SK-N-SH (cell line): ENCODE results near the gene PNO1. TPM values are rescaled to one million over a fixed set of nuclear protein-coding genes. Genes with fewer than 3 reads are reported as not detected.

Experiments
- CTCF ChIA-PET: fragments of 300-600, 350-600 bp; formaldehyde crosslinking; extraction: SDS; loops from one replicate; lab custom pipeline; 2021; lab: Yijun Ruan, JAX
- POLR2A ChIA-PET: fragments of 350-600 bp; sonication (Branson Sonifier 250); formaldehyde crosslinking; extraction: SDS; loops from one replicate; lab custom pipeline; 2020; ENCODE audit warnings: antibody characterized with exemption, inconsistent platforms; lab: Yijun Ruan, JAX
- DNase-seq: peaks from one replicate; pipeline ENCODE4 v3.0.0; 2012
- H2AFZ ChIP-seq: fragments of 200-600 bp; sonication (generic); 2 replicates; pipeline ENCODE4 v1.8.1; 2016; ENCODE audit warnings: antibody characterized with exemption, mild to moderate bottlenecking, low read depth
- H3F3A ChIP-seq: fragments of 200-600 bp; sonication (generic); replicated peaks from 2 replicates; pipeline ENCODE3; 2016; ENCODE audit warnings: antibody characterized with exemption, mild to moderate bottlenecking; ENCODE audit not compliant: insufficient read depth
- H3K27ac ChIP-seq, 2 experiments: fragments of 200-500 bp in 1 of 2; fragments of 200-600 bp in 1 of 2; sonication (Bioruptor generic) in 1 of 2; sonication (generic), shearing (Covaris generic) in 1 of 2; 2 replicates each; pipeline versions ENCODE4 v1.5.1 to v1.6.1; 2014 to 2016; ENCODE audit warnings: low read depth in 2 of 2, inconsistent platforms in 1 of 2, low read length in 1 of 2, mild to moderate bottlenecking in 1 of 2, mixed read lengths in 1 of 2
- H3K27me3 ChIP-seq: fragments of 200-600 bp; sonication (generic), shearing (Covaris generic); 2 replicates; pipeline ENCODE4 v1.6.1; 2016; ENCODE audit warnings: mixed run types; ENCODE audit not compliant: insufficient read depth
- H3K36me3 ChIP-seq, 2 experiments: fragments of 200-500 bp in 1 of 2; fragments of 200-600 bp in 1 of 2; sonication (Bioruptor generic) in 1 of 2; sonication (generic) in 1 of 2; replicated peaks in 1 of 2; 2 replicates each; pipeline versions ENCODE3 to v1.5.1; 2014 to 2016; ENCODE audit warnings: low read length in 1 of 2, mild to moderate bottlenecking in 1 of 2; ENCODE audit not compliant: insufficient read depth in 2 of 2, control insufficient read depth in 1 of 2
- H3K4me1 ChIP-seq, 2 experiments: fragments of 200-500 bp in 1 of 2; fragments of 200-600 bp in 1 of 2; sonication (Bioruptor generic) in 1 of 2; sonication (generic), shearing (Covaris generic) in 1 of 2; 2 replicates each; pipeline versions ENCODE4 v1.5.1 to v1.6.1; 2014 to 2016; ENCODE audit warnings: low read depth in 1 of 2, low read length in 1 of 2, mixed run types in 1 of 2; ENCODE audit not compliant: insufficient read depth in 2 of 2, control insufficient read depth in 1 of 2
- H3K4me2 ChIP-seq: fragments of 200-600 bp; sonication (generic), shearing (Covaris generic); 2 replicates; pipeline ENCODE4 v1.6.1; 2017; ENCODE audit warnings: mixed run types
- H3K4me3 ChIP-seq, 2 experiments: fragments of 200-500 bp in 1 of 2; fragments of 200-600 bp in 1 of 2; sonication (Bioruptor generic) in 1 of 2; sonication (generic), shearing (Covaris generic) in 1 of 2; 2 replicates each; pipeline versions ENCODE4 v1.5.1 to v1.8.1; 2014 to 2016; ENCODE audit warnings: low read depth in 2 of 2, inconsistent platforms in 1 of 2, low read length in 1 of 2, mild to moderate bottlenecking in 1 of 2, mixed read lengths in 1 of 2, moderate library complexity in 1 of 2
- H3K79me2 ChIP-seq: fragments of 200-600 bp; sonication (generic); 2 replicates; pipeline ENCODE4 v1.8.1; 2017; ENCODE audit warnings: mild to moderate bottlenecking; ENCODE audit not compliant: insufficient read depth
- H3K9ac ChIP-seq: fragments of 200-600 bp; sonication (generic); 2 replicates; pipeline ENCODE4 v1.6.1; 2017; ENCODE audit warnings: mixed run types
- H3K9me2 ChIP-seq: fragments of 200-600 bp; sonication (generic); 2 replicates; pipeline ENCODE4 v1.6.1; 2017; ENCODE audit warnings: mixed run types
- H3K9me3 ChIP-seq: fragments of 200-600 bp; sonication (generic); 2 replicates; pipeline ENCODE4 v1.6.1; 2017; ENCODE audit warnings: mixed run types, mild to moderate bottlenecking, moderate library complexity
- H4K20me1 ChIP-seq: fragments of 200-600 bp; sonication (generic); 2 replicates; pipeline ENCODE4 v1.6.1; 2017; ENCODE audit warnings: mild to moderate bottlenecking, mixed run types; ENCODE audit not compliant: insufficient read depth
- CHD2 ChIP-seq: fragments of 150-350 bp; IDR thresholded peaks from 2 replicates; pipeline ENCODE4 v1.6.1; 2018; ENCODE audit warnings: low read length; ENCODE audit not compliant: partially characterized antibody
- ELF1 ChIP-seq: IDR thresholded peaks from 2 replicates; pipeline ENCODE4 v1.4.0; 2012
- EZH2phosphoT487 ChIP-seq: fragments of 200-600 bp; sonication (generic); IDR thresholded peaks from 2 replicates; pipeline ENCODE4 v1.6.1; 2017; ENCODE audit warnings: low read depth, mixed run types, mild to moderate bottlenecking, antibody characterized with exemption, moderate library complexity, borderline replicate concordance
- FOSL2 ChIP-seq: IDR thresholded peaks from 2 replicates; pipeline ENCODE4 v1.4.0; 2012; ENCODE audit warnings: low read depth, mild to moderate bottlenecking, moderate library complexity, borderline replicate concordance
- FOXM1 ChIP-seq: IDR thresholded peaks from 2 replicates; pipeline ENCODE4 v1.4.0; 2012; ENCODE audit warnings: low read depth, mild to moderate bottlenecking
- GATA2 ChIP-seq: sonication (generic); formaldehyde crosslinking; IDR thresholded peaks from 2 replicates; pipeline ENCODE4 v1.5.0; 2020; ENCODE audit warnings: mild to moderate bottlenecking, missing genetic modification reagents
- JUND ChIP-seq: IDR thresholded peaks from 2 replicates; pipeline ENCODE4 v1.4.0; 2012
- NFIC ChIP-seq: IDR thresholded peaks from 2 replicates; pipeline ENCODE4 v1.4.0; 2012; ENCODE audit warnings: borderline replicate concordance
- RAD21 ChIP-seq: IDR thresholded peaks from 2 replicates; pipeline ENCODE4 v1.6.1; 2012; ENCODE audit warnings: mild to moderate bottlenecking, low read length
- RCOR1 ChIP-seq: fragments of 150-350 bp; IDR thresholded peaks from 2 replicates; pipeline ENCODE4 v1.6.1; 2017; ENCODE audit warnings: antibody characterized with exemption, low read length
- RXRA ChIP-seq: IDR thresholded peaks from 2 replicates; pipeline ENCODE4 v1.4.0; 2012; ENCODE audit warnings: low read depth, mild to moderate bottlenecking, borderline replicate concordance
- SIN3A ChIP-seq: IDR thresholded peaks from 2 replicates; pipeline ENCODE4 v1.6.1; 2012; ENCODE audit warnings: low read depth, mild to moderate bottlenecking, low read length, moderate library complexity, borderline replicate concordance
- TCF12 ChIP-seq: IDR thresholded peaks from 2 replicates; pipeline ENCODE4 v1.4.0; 2012
- TEAD4 ChIP-seq: IDR thresholded peaks from 2 replicates; pipeline ENCODE4 v1.4.0; 2012; ENCODE audit warnings: mild to moderate bottlenecking, borderline replicate concordance; ENCODE audit not compliant: insufficient read depth
- USF2 ChIP-seq: fragments of 150-350 bp; IDR thresholded peaks from 2 replicates; pipeline ENCODE4 v1.6.1; 2017; ENCODE audit warnings: antibody characterized with exemption, low read length, low read depth, borderline replicate concordance
- WGBS: methylation state at CpG from one replicate; pipeline ENCODE4 v1.1.6; 2017; ENCODE audit warnings: low lambda C conversion rate; 5-methylcytosine and 5-hydroxymethylcytosine counted together
- polyA plus RNA-seq, 3 experiments: library from polyadenylated mRNA; depleted of rRNA; stranded (reverse); fragments of >200 nt; gene quantifications; 2 replicates each; pipeline ENCODE4 v1.2.3, GENCODE V29; 2012
- TF ChIP-seq, protein P1 (sequence below): IDR thresholded peaks from 2 replicates; pipeline ENCODE4; 2012
- TF ChIP-seq, protein P2 (sequence below): IDR thresholded peaks from 2 replicates; pipeline ENCODE4 v1.4.0; 2012; ENCODE audit warnings: low read depth
- TF ChIP-seq, protein P3 (sequence below): fragments of 150-350 bp; IDR thresholded peaks from 2 replicates; pipeline ENCODE4 v1.6.1; 2016; ENCODE audit warnings: mild to moderate bottlenecking, low read depth, low read length

PNO1 gene
- polyA plus RNA-seq, 1 of the 3 experiments (the other 2 are of a cell fraction) = 20.6 TPM

DNA sequence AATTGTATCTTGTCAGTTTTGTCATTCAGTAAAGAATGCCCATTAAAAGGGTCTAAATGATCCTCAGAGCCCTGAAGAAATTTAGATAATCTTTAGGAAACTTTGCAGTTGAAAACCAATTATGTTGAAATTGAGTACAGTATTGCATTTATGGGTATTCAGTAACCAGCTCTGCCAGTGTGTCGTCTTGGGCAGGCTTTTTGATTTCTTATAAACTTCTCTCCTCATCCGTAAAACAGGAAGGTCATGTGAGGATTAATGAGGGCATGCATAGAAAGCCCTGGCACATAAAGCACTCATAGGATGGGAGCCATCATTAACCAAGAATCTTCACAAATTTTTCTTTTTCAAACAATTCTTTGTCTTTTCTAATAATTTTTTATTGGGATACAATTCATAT, 14.8 kb downstream of the PNO1 start (continued):
- TF ChIP-seq, protein P1, sequence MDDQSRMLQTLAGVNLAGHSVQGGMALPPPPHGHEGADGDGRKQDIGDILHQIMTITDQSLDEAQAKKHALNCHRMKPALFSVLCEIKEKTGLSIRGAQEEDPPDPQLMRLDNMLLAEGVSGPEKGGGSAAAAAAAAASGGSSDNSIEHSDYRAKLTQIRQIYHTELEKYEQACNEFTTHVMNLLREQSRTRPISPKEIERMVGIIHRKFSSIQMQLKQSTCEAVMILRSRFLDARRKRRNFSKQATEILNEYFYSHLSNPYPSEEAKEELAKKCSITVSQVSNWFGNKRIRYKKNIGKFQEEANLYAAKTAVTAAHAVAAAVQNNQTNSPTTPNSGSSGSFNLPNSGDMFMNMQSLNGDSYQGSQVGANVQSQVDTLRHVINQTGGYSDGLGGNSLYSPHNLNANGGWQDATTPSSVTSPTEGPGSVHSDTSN = no peak
- TF ChIP-seq, protein P2, sequence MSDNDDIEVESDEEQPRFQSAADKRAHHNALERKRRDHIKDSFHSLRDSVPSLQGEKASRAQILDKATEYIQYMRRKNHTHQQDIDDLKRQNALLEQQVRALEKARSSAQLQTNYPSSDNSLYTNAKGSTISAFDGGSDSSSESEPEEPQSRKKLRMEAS = no peak
- TF ChIP-seq NFIC (no peak), FOXM1 (no peak)
- TF ChIP-seq, protein P3, sequence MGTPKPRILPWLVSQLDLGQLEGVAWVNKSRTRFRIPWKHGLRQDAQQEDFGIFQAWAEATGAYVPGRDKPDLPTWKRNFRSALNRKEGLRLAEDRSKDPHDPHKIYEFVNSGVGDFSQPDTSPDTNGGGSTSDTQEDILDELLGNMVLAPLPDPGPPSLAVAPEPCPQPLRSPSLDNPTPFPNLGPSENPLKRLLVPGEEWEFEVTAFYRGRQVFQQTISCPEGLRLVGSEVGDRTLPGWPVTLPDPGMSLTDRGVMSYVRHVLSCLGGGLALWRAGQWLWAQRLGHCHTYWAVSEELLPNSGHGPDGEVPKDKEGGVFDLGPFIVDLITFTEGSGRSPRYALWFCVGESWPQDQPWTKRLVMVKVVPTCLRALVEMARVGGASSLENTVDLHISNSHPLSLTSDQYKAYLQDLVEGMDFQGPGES = no peak

DNA sequence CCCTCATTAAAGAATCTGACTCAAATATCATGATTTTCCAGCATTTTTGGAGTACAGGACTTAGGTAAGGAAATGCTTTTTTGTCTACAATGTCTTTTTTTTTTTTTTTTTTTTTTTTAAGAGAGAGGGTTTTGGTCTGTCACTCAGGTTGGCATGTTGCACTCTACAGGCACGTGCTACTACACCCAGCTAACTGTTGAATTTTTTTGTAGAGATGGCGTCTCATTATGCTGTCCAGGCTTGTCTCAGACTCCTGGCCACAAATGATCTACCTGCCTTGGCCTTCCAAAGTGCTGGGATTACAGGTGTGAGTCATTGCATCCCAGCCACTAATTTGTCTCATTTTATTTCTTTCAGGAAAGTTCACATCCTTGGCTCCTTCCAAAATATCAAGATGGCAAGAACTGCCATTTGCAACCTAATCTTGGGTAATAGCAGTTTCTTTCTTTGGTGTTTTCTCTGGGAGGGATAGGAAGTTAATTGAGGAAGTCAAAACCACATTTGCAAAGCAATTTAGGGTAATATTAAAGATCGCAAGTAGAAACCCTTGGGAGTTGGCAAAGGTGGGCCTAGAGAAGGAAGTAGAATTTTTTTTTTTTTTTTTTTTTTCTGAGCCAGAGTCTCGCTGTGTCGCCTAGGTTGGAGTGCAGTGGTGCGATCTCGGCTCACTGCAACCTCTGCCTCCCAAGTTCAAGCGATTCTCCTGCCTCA, 15.5 kb downstream of the PNO1 start:
- ChIA-PET CTCF (interaction anchor here (0.6 to 1.7 kb wide), 2 partner anchors 23 to 71 kb away, joined by 3 read pairs; no protein-coding TSS in a partner anchor), POLR2A (no interaction called here)
- Histone ChIP-seq H3K9ac (no peak overlapping the region), H3F3A (peaks cover 32% of the 10 kb centered on the region), H3K4me1 (no peaks in the 10 kb centered on the region), H3K79me2 (peaks cover 17% of the 10 kb centered on the region; the same call in 1 of the 2 replicates), H3K36me3 (peaks cover 63 to 65% of the 10 kb centered on the region in 2 experiments), H2AFZ (no peak overlapping the region), H3K4me3 (no peak overlapping the region), H3K27me3 (no peaks in the 10 kb centered on the region), H3K9me2 (no peaks in the 10 kb centered on the region), H3K27ac (no peak overlapping the region), H3K4me2 (no peak overlapping the region), H3K9me3 (no peaks in the 10 kb centered on the region), H4K20me1 (no peaks in the 10 kb centered on the region)
- WGBS = 96% methylated on average over 8 of the region's 8 CpGs
- no peak for TF ChIP-seq JUND
- no peak for TF ChIP-seq TEAD4
- no peak for TF ChIP-seq GATA2 (CRISPR knock-in tag)
- TF ChIP-seq CHD2 = no peak
- TF ChIP-seq, protein P1 = no peak
- TF ChIP-seq FOSL2 = no peak
- TF ChIP-seq SIN3A = no peak
- TF ChIP-seq ELF1 = no peak
- no peak for TF ChIP-seq EZH2phosphoT487
- TF ChIP-seq TCF12 = no peak
- no peak for TF ChIP-seq FOXM1
- no peak for TF ChIP-seq RXRA
- TF ChIP-seq RCOR1 = no peak
- no peak for TF ChIP-seq RAD21
- no peak for TF ChIP-seq USF2
- DNase-seq = no peak
